22Rv1 (cell line): Measurements from ENCODE around the gene UXS1.

Source experiments
- ZFX ChIP-seq: fragments of 450-650 bp; IDR thresholded peaks from 2 replicates; pipeline ENCODE4 v1.6.1; 2017; ENCODE audit warnings: antibody characterized with exemption, borderline replicate concordance
- TF ChIP-seq, protein P1 (sequence below): fragments of 450-650 bp; IDR thresholded peaks from 2 replicates; pipeline ENCODE4 v1.5.1; 2017; ENCODE audit warnings: mild to moderate bottlenecking

GRCh38 chr2:106156305-106157296, 37.5 kb downstream of the UXS1 start:
- TF ChIP-seq, protein P1, sequence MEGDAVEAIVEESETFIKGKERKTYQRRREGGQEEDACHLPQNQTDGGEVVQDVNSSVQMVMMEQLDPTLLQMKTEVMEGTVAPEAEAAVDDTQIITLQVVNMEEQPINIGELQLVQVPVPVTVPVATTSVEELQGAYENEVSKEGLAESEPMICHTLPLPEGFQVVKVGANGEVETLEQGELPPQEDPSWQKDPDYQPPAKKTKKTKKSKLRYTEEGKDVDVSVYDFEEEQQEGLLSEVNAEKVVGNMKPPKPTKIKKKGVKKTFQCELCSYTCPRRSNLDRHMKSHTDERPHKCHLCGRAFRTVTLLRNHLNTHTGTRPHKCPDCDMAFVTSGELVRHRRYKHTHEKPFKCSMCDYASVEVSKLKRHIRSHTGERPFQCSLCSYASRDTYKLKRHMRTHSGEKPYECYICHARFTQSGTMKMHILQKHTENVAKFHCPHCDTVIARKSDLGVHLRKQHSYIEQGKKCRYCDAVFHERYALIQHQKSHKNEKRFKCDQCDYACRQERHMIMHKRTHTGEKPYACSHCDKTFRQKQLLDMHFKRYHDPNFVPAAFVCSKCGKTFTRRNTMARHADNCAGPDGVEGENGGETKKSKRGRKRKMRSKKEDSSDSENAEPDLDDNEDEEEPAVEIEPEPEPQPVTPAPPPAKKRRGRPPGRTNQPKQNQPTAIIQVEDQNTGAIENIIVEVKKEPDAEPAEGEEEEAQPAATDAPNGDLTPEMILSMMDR: no peak
- TF ChIP-seq ZFX: no peak
